Stimulated activated CD4-positive, alpha-beta T cell treated with anti-CD3 and anti-CD28 coated beads, Interleukin-4, amount 100 ng/mL, for 4 hours (primary cell): ENCODE data around the gene SLC39A9.
"Not testable (repeated sequence)": the region's sequence is repeated elsewhere in the genome, so short reads cannot be mapped to it uniquely, and the experiment has no call there.

Experiments
- DNase-seq, 2 experiments: peaks; one replicate each; pipeline ENCODE4 v3.0.0-alpha.2; 2020

SLC39A9 gene

GRCh38 chr14:69370061-69370460, 28.4 kb upstream of the SLC39A9 start:
- no peak for DNase-seq

- DNase-seq, result no peak
Measured at GRCh38 chr14:69372146-69372545, 26.3 kb upstream of the SLC39A9 start.

- DNase-seq, result no peak
Measured at GRCh38 chr14:69373104-69373503, 25.4 kb upstream of the SLC39A9 start.

GRCh38 chr14:69374235-69374634, 24.3 kb upstream of the SLC39A9 start:
- no peak for DNase-seq

GRCh38 chr14:69375182-69375581, 23.3 kb upstream of the SLC39A9 start:
- no peak for DNase-seq

GRCh38 chr14:69375722-69376121, 22.8 kb upstream of the SLC39A9 start:
- DNase-seq, result no peak

GRCh38 chr14:69376439-69376838, 22.1 kb upstream of the SLC39A9 start:
- no peak for DNase-seq

GRCh38 chr14:69378274-69378673, 20.2 kb upstream of the SLC39A9 start:
- no peak for DNase-seq

- DNase-seq, result no peak
Measured at GRCh38 chr14:69387311-69387710, 11.2 kb upstream of the SLC39A9 start.

GRCh38 chr14:69391400-69391799, 7.1 kb upstream of the SLC39A9 start:
- not testable (repeated sequence) for DNase-seq

- DNase-seq, result no peak
Measured at GRCh38 chr14:69392481-69392880, 6.0 kb upstream of the SLC39A9 start.

- no peak for DNase-seq
Measured at GRCh38 chr14:69395929-69396328, 2.6 kb upstream of the SLC39A9 start.

GRCh38 chr14:69398818-69399210, 322 bp downstream of the SLC39A9 start:
- no peak for DNase-seq

- no peak for DNase-seq
Measured at GRCh38 chr14:69399750-69400149, 1.3 kb downstream of the SLC39A9 start.

- DNase-seq, result no peak
Measured at GRCh38 chr14:69400154-69400553, 1.7 kb downstream of the SLC39A9 start.

GRCh38 chr14:69401841-69402240, 3.3 kb downstream of the SLC39A9 start:
- DNase-seq, result no peak

GRCh38 chr14:69404478-69404877, 6.0 kb downstream of the SLC39A9 start:
- DNase-seq, result no peak

- DNase-seq, result no peak
Measured at GRCh38 chr14:69404883-69405282, 6.4 kb downstream of the SLC39A9 start.

GRCh38 chr14:69405762-69406161, 7.3 kb downstream of the SLC39A9 start:
- no peak for DNase-seq

GRCh38 chr14:69408331-69408960, 10.0 kb downstream of the SLC39A9 start:
- no peak for DNase-seq

GRCh38 chr14:69413483-69413882, 15.0 kb downstream of the SLC39A9 start:
- no peak for DNase-seq

GRCh38 chr14:69416087-69416486, 17.6 kb downstream of the SLC39A9 start:
- not testable (repeated sequence) for DNase-seq

- DNase-seq, result no peak
Measured at GRCh38 chr14:69423279-69423678, 24.8 kb downstream of the SLC39A9 start.

GRCh38 chr14:69424149-69424923, 25.8 kb downstream of the SLC39A9 start:
- no peak for DNase-seq

- DNase-seq, result no peak
Measured at GRCh38 chr14:69427596-69427995, 29.1 kb downstream of the SLC39A9 start.
